Common myeloid progenitor, CD34-positive (primary cell): ENCODE data around the gene ALKBH5.
A peak's percentile ranks its signal among the peaks of the same experiment; 100 is the strongest.

Experiments
- CTCF ChIA-PET: fragments of 350-600 bp; sonication (Branson Sonifier 250); formaldehyde crosslinking; loops from one replicate; lab custom pipeline; 2021; ENCODE audit warnings: antibody characterized with exemption; lab: Charles Lee
- POLR2A ChIA-PET: fragments of 350-600 bp; sonication (Branson Sonifier 250); formaldehyde crosslinking; loops from one replicate; lab custom pipeline; 2021; ENCODE audit warnings: antibody characterized with exemption; lab: Charles Lee
- DNase-seq, 3 donors: peaks; one replicate each; pipeline versions ENCODE4 v3.0.0 to v3.0.0-alpha.2; 2013
- H3K27ac ChIP-seq, 2 experiments: 1 replicate in 1 of 2; 2 replicates in 1 of 2; pipeline ENCODE4 v1.7.0; 2013; ENCODE audit warnings: inconsistent platforms in 2 of 2, low read length in 2 of 2, mild to moderate bottlenecking in 2 of 2, low read depth in 1 of 2, moderate library complexity in 1 of 2; ENCODE audit not compliant: severe bottlenecking in 2 of 2, insufficient read depth in 1 of 2, poor library complexity in 1 of 2
- H3K27me3 ChIP-seq, 5 experiments: replicated peaks in 2 of 5; 1 replicate in 3 of 5; 2 replicates in 2 of 5; pipeline versions ENCODE4 v1.6.1 to v1.7.0; 2013; ENCODE audit warnings: low read length in 4 of 5, mild to moderate bottlenecking in 2 of 5, moderate library complexity in 2 of 5, inconsistent platforms in 1 of 5; ENCODE audit not compliant: insufficient read depth in 5 of 5, control insufficient read depth in 4 of 5
- H3K36me3 ChIP-seq, 4 experiments: 1 replicate in 2 of 4; 2 replicates in 2 of 4; pipeline versions ENCODE4 v1.6.1 to v1.7.0; 2013; ENCODE audit warnings: low read length in 3 of 4, control low read depth in 1 of 4, mild to moderate bottlenecking in 1 of 4; ENCODE audit not compliant: control insufficient read depth in 4 of 4, insufficient read depth in 4 of 4
- H3K4me1 ChIP-seq, 4 experiments: 1 replicate in 3 of 4; 2 replicates in 1 of 4; pipeline versions ENCODE4 v1.6.1 to v1.7.1; 2013; ENCODE audit warnings: low read length in 3 of 4, mild to moderate bottlenecking in 3 of 4, control low read depth in 1 of 4, inconsistent platforms in 1 of 4, moderate library complexity in 1 of 4; ENCODE audit not compliant: control insufficient read depth in 4 of 4, insufficient read depth in 4 of 4; ENCODE audit errors: control extremely low read depth in 1 of 4
- H3K4me3 ChIP-seq, 7 experiments: 1 replicate in 4 of 7; 2 replicates in 3 of 7; pipeline versions ENCODE4 v1.5.1 to v1.7.0; 2013; ENCODE audit warnings: mild to moderate bottlenecking in 7 of 7, low read length in 6 of 7, moderate library complexity in 6 of 7, inconsistent platforms in 2 of 7, low read depth in 2 of 7, control low read depth in 1 of 7; ENCODE audit not compliant: insufficient read depth in 4 of 7, control insufficient read depth in 1 of 7; ENCODE audit errors: extremely low read depth in 1 of 7
- H3K9me3 ChIP-seq, 5 experiments: 1 replicate in 4 of 5; 2 replicates in 1 of 5; pipeline versions ENCODE4 v1.6.1 to v1.7.1; 2013; ENCODE audit warnings: low read length in 4 of 5, mild to moderate bottlenecking in 2 of 5, inconsistent platforms in 1 of 5, low read depth in 1 of 5, moderate library complexity in 1 of 5; ENCODE audit not compliant: control insufficient read depth in 4 of 5, insufficient read depth in 2 of 5; ENCODE audit errors: control extremely low read depth in 1 of 5
- WGBS: methylation state at CpG from one replicate; pipeline ENCODE4 v1.1.5; 2013; ENCODE audit not compliant: insufficient coverage; 5-methylcytosine and 5-hydroxymethylcytosine counted together

The ALKBH5 gene

DNA sequence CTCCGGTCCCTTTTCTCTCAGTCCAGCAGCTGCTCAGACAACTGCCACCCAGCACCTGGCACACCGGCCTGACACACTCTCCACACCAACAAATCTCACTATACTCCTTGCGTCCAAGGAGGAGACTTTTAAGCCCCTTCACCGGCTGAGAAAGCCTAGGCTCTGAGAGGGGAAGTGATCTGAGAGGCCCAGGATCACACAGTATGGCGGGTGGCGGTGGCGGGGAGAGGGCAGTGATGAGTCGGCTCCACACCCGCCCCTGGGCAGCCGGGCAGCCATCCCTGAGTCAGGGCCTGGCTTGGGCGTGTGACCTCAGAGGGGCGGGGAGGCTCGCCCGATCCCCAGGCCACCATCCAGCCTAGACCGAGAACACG is 74.3 kb downstream of the ALKBH5 start:
- peaks cover 3 to 39% (median 37%) of the 10 kb centered on the region in 4 experiments for H3K4me1 ChIP-seq
- no peaks in the 10 kb centered on the region for H3K9me3 ChIP-seq
- WGBS, result 0% methylated on average over 9 of the region's 16 CpGs
- no peaks in the 10 kb centered on the region for H3K27me3 ChIP-seq
- peak; percentile 39 to 76 (median 68) for DNase-seq
- POLR2A ChIA-PET, result interaction anchor here (1.6 kb wide), 1 partner anchor 12 kb away, joined by 3 read pairs; no protein-coding TSS in a partner anchor
- H3K4me3 ChIP-seq, result peak overlapping the region; percentile 72 to 92 (median 86)
- peaks cover 3 to 40% (median 35%) of the 10 kb centered on the region in 4 experiments for H3K36me3 ChIP-seq
- CTCF ChIA-PET, result no interaction called here
- H3K27ac ChIP-seq, result peak overlapping the region; percentile 77 to 87

DNA sequence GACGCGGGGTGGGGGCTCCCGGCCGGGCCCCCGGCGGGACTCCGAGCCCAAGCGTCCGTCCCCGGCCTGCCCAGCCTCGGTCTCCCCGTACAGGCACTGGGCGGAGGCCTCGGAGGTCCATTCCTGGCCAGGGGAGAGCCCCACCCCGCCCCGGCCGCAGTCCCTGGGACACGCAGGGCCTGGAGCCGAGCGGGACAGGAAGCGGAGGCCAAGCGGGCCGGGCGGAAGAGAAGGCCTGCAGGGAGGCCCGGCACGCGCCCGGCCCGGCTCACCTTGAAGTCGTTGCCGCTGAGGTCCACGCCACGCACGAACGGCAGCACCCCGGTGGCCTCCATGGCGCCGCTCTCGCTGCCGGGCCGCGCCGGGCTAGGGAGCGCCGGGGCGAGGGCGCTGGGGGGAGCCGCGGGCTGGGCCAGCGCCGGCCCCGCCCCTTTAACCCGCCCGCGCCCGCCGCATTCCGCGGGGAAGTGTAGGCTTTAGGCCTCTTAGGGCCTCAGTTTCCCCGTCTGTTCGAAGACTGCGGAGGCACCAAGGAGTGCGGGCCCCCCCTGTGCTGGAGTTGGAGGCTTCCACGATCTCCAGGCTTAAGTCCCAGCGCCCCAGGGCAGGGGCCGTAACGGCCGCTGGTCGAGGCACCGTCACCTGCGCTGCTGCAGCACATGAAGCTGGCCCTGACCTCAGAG is 74.9 kb downstream of the ALKBH5 start, which contains the start of gene FLII:
FLII (minus strand) TSS at position 383 of the 683 bp plus-strand sequence; CDS start at position 335, 48 bp downstream.
- Histone ChIP-seq H3K36me3 (peaks cover 3 to 40% (median 32%) of the 10 kb centered on the region in 4 experiments), H3K4me1 (peaks cover 3 to 39% (median 37%) of the 10 kb centered on the region in 4 experiments), H3K27me3 (no peaks in the 10 kb centered on the region), H3K4me3 (peak within 1 kb of the TSS; percentile 72 to 92 (median 86)), H3K27ac (peak within 1 kb of the TSS; percentile 77 to 87), H3K9me3 (no peaks in the 10 kb centered on the region)
- POLR2A ChIA-PET, result interaction anchor here (0.9 to 1.6 kb wide), 2 partner anchors 12 to 54 kb away, joined by 3 read pairs; no protein-coding TSS in a partner anchor
- 2% methylated on average over 56 of the region's 71 CpGs for WGBS
- CTCF ChIA-PET, result no interaction called here
- peak in 2 of 3 donors; percentile 27 to 60 for DNase-seq
